ENCODE measurements around the gene CBL.

GRCh38 chr11:119284344-119285157 lies 78.4 kb downstream of the CBL start:
- TF ChIP-seq CTCF (IDR thresholded peaks at IDR 0.05) (peak; percentile 24 to 62 (median 57)), POLR2A (IDR thresholded peaks at IDR 0.05) (no peak)
